Measurements from ENCODE around the gene ANK2.

- no peak for TF ChIP-seq POLR2A (IDR thresholded peaks at IDR 0.05)
- TF ChIP-seq CTCF (IDR thresholded peaks at IDR 0.05): no peak
- TF ChIP-seq POLR2AphosphoS5 (IDR thresholded peaks at IDR 0.05): no peak
Measured at GRCh38 chr4:113117358-113117702, 67.9 kb downstream of the ANK2 start.

All from upper lobe of left lung (tissue), 4 donors.